Measurements from ENCODE around the gene IKZF2. TPM values are rescaled to one million over a fixed set of nuclear protein-coding genes. Genes with fewer than 3 reads are reported as not detected.

IKZF2 gene
- total and polyA plus RNA-seq, 10 of the 15 experiments (the other 5 are each of a cell fraction or from before 2014, with no cell fraction given), result 15.2 to 266 (median 87.2) TPM

- no TSS peak for BruUV-seq (replicated peaks)
- Histone ChIP-seq H4K20me1 (ENCODE audit: control insufficient read depth, insufficient read depth) (no peaks in the 10 kb centered on the region), H2AFZ (ENCODE audit: control insufficient read depth, low read depth, low read length) (no peak overlapping the region), H3K27me3 (replicated peaks in 1 of 2; ENCODE audit: control insufficient read depth in 2 of 2, insufficient read depth in 2 of 2, low read length in 1 of 2) (no peaks in the 10 kb centered on the region), H3K4me1 (ENCODE audit: control insufficient read depth, insufficient read depth, low read length) (peaks cover 21% of the 10 kb centered on the region), H3K4me3 (peak overlapping the region; percentile 73), H3K79me2 (ENCODE audit: control insufficient read depth, insufficient read depth, low read length) (peaks cover 78% of the 10 kb centered on the region), H3K27ac (ENCODE audit: control insufficient read depth, insufficient read depth) (peak overlapping the region; percentile 96), H3K9ac (ENCODE audit: control insufficient read depth, insufficient read depth, low read length) (peak overlapping the region; percentile 78), H3K9me3 (replicated peaks; ENCODE audit: control insufficient read depth, insufficient read depth, low read length) (no peaks in the 10 kb centered on the region), H3K4me2 (ENCODE audit: control insufficient read depth, insufficient read depth) (peak overlapping the region; percentile 48), H3K36me3 (ENCODE audit: control insufficient read depth in 2 of 2, insufficient read depth in 2 of 2, low read length in 1 of 2) (peaks cover 0 to 5% of the 10 kb centered on the region in 2 experiments; a peak in 2 of 4 replicates)
- FAIRE-seq (no peak), ATAC-seq (no peak), DNase-seq (ENCODE audit: low read depth, low spot score) (no peak)
- ChIA-PET CTCF (interaction anchor here (1.0 to 7.2 kb wide), 4 partner anchors 22 to 133 kb away, joined by 3 to 88 read pairs (median 19); partner anchors contain the start of gene IKZF2), POLR2A (interaction anchor here (1.0 to 10.4 kb wide), 6 partner anchors 9 to 218 kb away, joined by 3 to 183 read pairs (median 4); partner anchors contain the start of gene IKZF2), SMC1A (ENCODE audit: uncharacterized antibody, unreplicated experiment) (interaction anchor here (1.4 to 21.1 kb wide), 4 partner anchors 18 to 219 kb away, joined by 3 to 430 read pairs (median 153); partner anchors contain the start of gene IKZF2), RAD21 (ENCODE audit: unreplicated experiment) (interaction anchor here (0.6 to 15.4 kb wide), 8 partner anchors 18 to 222 kb away, joined by 3 to 386 read pairs (median 12); partner anchors contain the start of gene IKZF2)
- intact Hi-C loops (cut with micrococcal nuclease; ENCODE audit: unreplicated experiment), result loop anchor here (5.0 kb wide), 1 partner anchor 288 kb away; no protein-coding TSS in a partner anchor
- in situ Hi-C loops (cut with MboI), result loop anchor here (5.0 to 25.0 kb wide), 3 partner anchors 132 to 1717 kb away; partner anchors contain the start of gene IKZF2
- 7% methylated on average over 3 of the region's 3 CpGs for WGBS (ENCODE audit: insufficient coverage, insufficient replicate concordance, low lambda C conversion rate, missing lambda C conversion rate)
- TF ChIP-seq MLLT1 (IDR thresholded peaks at IDR 0.05), result peak; percentile 2
- TF ChIP-seq BRCA1 (IDR thresholded peaks at IDR 0.05; ENCODE audit: low read depth, low read length), result no peak
- 0 out of 2 replicates have a peak, but pooled peaks have one; percentile 76 for TF ChIP-seq WRNIP1 (IDR thresholded peaks at IDR 0.05; ENCODE audit: borderline replicate concordance, low read depth, low read length)
- TF ChIP-seq KLF5 (IDR thresholded peaks at IDR 0.05; ENCODE audit: partially characterized antibody), result no peak
- no peak for TF ChIP-seq NFIC (IDR thresholded peaks at IDR 0.05; ENCODE audit: low read depth, low read length)
- no peak for TF ChIP-seq ASH2L (IDR thresholded peaks at IDR 0.05; ENCODE audit: borderline replicate concordance, low read depth)
- TF ChIP-seq CEBPZ (IDR thresholded peaks at IDR 0.05; ENCODE audit: low read depth, low read length), result no peak
- TF ChIP-seq YY1 (IDR thresholded peaks at IDR 0.05; ENCODE audit: low read depth, low read length), result peak; percentile 58; the same call in 1 of the 2 replicates
- 0 out of 2 replicates have a peak, but pooled peaks have one; percentile 25 for TF ChIP-seq CHD1 (IDR thresholded peaks at IDR 0.05; ENCODE audit: low read depth, low read length)
- 0 out of 2 replicates have a peak, but pooled peaks have one; percentile 7 for TF ChIP-seq RAD21 (IDR thresholded peaks at IDR 0.05; ENCODE audit: insufficient read depth, low read depth, low read length)
- no peak for TF ChIP-seq POLR2AphosphoS2 (IDR thresholded peaks at IDR 0.05; ENCODE audit: low read depth, low read length)
- TF ChIP-seq POLR2A (IDR thresholded peaks at IDR 0.05; ENCODE audit: low read depth, low read length), result peak; percentile 35; the same call in 1 of the 2 replicates
- TF ChIP-seq ZBTB40 (IDR thresholded peaks at IDR 0.05; ENCODE audit: borderline replicate concordance), result no peak
- TF ChIP-seq TCF3 (IDR thresholded peaks at IDR 0.05; ENCODE audit: borderline replicate concordance, insufficient read depth, low read depth, low read length), result no peak
- peak; percentile 44; the same call in 1 of the 2 replicates for TF ChIP-seq TAF1 (IDR thresholded peaks at IDR 0.05; ENCODE audit: borderline replicate concordance, low read depth, low read length)
Measured at GRCh38 chr2:213020268-213020667, 131.1 kb downstream of the IKZF2 start.

All from GM12878 (cell line).